ENCODE measurements around the gene BCAR3. TPM values are rescaled to one million over a fixed set of nuclear protein-coding genes. Genes with fewer than 3 reads are reported as not detected.

BCAR3 gene
- total RNA-seq, 1 donor from 2014 or later = 11.7 TPM

- H3K4me3 ChIP-seq = no peak overlapping the region
- H3K79me2 ChIP-seq (ENCODE audit: low read depth) = peaks cover 3% of the 10 kb centered on the region
- Mint-ChIP-seq H3K9me3 (no peaks in the 10 kb centered on the region), H3K27ac (no peak overlapping the region), H3K36me3 (peaks cover 2% of the 10 kb centered on the region), H3K4me1 (peaks cover 61% of the 10 kb centered on the region), H3K4me3 (no peak overlapping the region), H3K27me3 (ENCODE audit: insufficient read depth, low read depth) (no peaks in the 10 kb centered on the region)
- no peaks in the 10 kb centered on the region for H3K9me3 ChIP-seq (ENCODE audit: low read depth)
- H3K36me3 ChIP-seq = no peaks in the 10 kb centered on the region
- peaks cover 54% of the 10 kb centered on the region for H3K4me1 ChIP-seq
- no peaks in the 10 kb centered on the region for H3K27me3 ChIP-seq
- H3K4me2 ChIP-seq = no peak overlapping the region
- no peak for TF ChIP-seq EZH2 (IDR thresholded peaks at IDR 0.05)
- no peak for TF ChIP-seq CTCF (IDR thresholded peaks at IDR 0.05)
- TF ChIP-seq EZH2phosphoT487 (IDR thresholded peaks at IDR 0.05) = no peak
- H3K9ac ChIP-seq = no peak overlapping the region
- H3K27ac ChIP-seq = no peak overlapping the region
- peaks cover 3% of the 10 kb centered on the region for H4K20me1 ChIP-seq (ENCODE audit: low read depth)
- no peak overlapping the region for H2AFZ ChIP-seq (replicated peaks)
- DNase-seq (ENCODE audit: low spot score) = no peak
- H3F3A ChIP-seq (ENCODE audit: low read depth) = peaks cover 14% of the 10 kb centered on the region
Observed at GRCh38 chr1:93612510-93612909, 69.1 kb downstream of the BCAR3 start.

- Histone ChIP-seq H3K27ac (no peak overlapping the region), H3K4me3 (no peak overlapping the region), H3K27me3 (no peaks in the 10 kb centered on the region), H3K79me2 (ENCODE audit: low read depth) (peaks cover 3% of the 10 kb centered on the region), H3K9me3 (ENCODE audit: low read depth) (no peaks in the 10 kb centered on the region), H3K36me3 (no peaks in the 10 kb centered on the region), H3K4me2 (no peak overlapping the region), H3K4me1 (peaks cover 46% of the 10 kb centered on the region), H3K9ac (no peak overlapping the region), H3F3A (ENCODE audit: low read depth) (peaks cover 12% of the 10 kb centered on the region), H4K20me1 (ENCODE audit: low read depth) (peaks cover 3% of the 10 kb centered on the region), H2AFZ (replicated peaks) (no peak overlapping the region)
- H3K9me3 Mint-ChIP-seq = no peaks in the 10 kb centered on the region
- H3K4me3 Mint-ChIP-seq = no peak overlapping the region
- no peak overlapping the region for H3K27ac Mint-ChIP-seq
- TF ChIP-seq CTCF (IDR thresholded peaks at IDR 0.05) (no peak), EZH2phosphoT487 (IDR thresholded peaks at IDR 0.05) (no peak), EZH2 (IDR thresholded peaks at IDR 0.05) (no peak)
- H3K4me1 Mint-ChIP-seq = peaks cover 53% of the 10 kb centered on the region
- no peak for DNase-seq (ENCODE audit: low spot score)
- no peaks in the 10 kb centered on the region for H3K27me3 Mint-ChIP-seq (ENCODE audit: insufficient read depth, low read depth)
- H3K36me3 Mint-ChIP-seq = peaks cover 2% of the 10 kb centered on the region
Observed at GRCh38 chr1:93611668-93612067, 70.0 kb downstream of the BCAR3 start.

- peaks cover 5% of the 10 kb centered on the region for H3K9me3 Mint-ChIP-seq
- Histone ChIP-seq H3K27me3 (no peaks in the 10 kb centered on the region), H3K4me3 (no peak overlapping the region), H4K20me1 (ENCODE audit: low read depth) (peaks cover 3% of the 10 kb centered on the region), H3K27ac (no peak overlapping the region), H3K4me1 (peaks cover 33% of the 10 kb centered on the region), H3K4me2 (no peak overlapping the region), H2AFZ (replicated peaks) (no peak overlapping the region), H3K9ac (no peak overlapping the region), H3K79me2 (ENCODE audit: low read depth) (peaks cover 3% of the 10 kb centered on the region), H3K9me3 (ENCODE audit: low read depth) (no peaks in the 10 kb centered on the region), H3F3A (ENCODE audit: low read depth) (peaks cover 2% of the 10 kb centered on the region), H3K36me3 (no peaks in the 10 kb centered on the region)
- H3K4me3 Mint-ChIP-seq = no peak overlapping the region
- DNase-seq (ENCODE audit: low spot score) = no peak
- H3K27ac Mint-ChIP-seq = no peak overlapping the region
- H3K4me1 Mint-ChIP-seq = peaks cover 32% of the 10 kb centered on the region
- H3K27me3 Mint-ChIP-seq (ENCODE audit: insufficient read depth, low read depth) = peaks cover 3% of the 10 kb centered on the region
- no peak for TF ChIP-seq CTCF (IDR thresholded peaks at IDR 0.05)
- no peak for TF ChIP-seq EZH2phosphoT487 (IDR thresholded peaks at IDR 0.05)
- TF ChIP-seq EZH2 (IDR thresholded peaks at IDR 0.05) = no peak
- peaks cover 16% of the 10 kb centered on the region for H3K36me3 Mint-ChIP-seq
Observed at GRCh38 chr1:93609536-93609935, 72.1 kb downstream of the BCAR3 start.
